Ecto neural progenitor cell (in vitro differentiated cells): ENCODE data around the gene PIK3AP1.

ENCODE experiments used
- DNase-seq: peaks from one replicate; pipeline ENCODE4 v3.0.0-alpha.2; 2018; ENCODE audit warnings: low spot score

The PIK3AP1 gene

GRCh38 chr10:96642973-96643372, 77.3 kb downstream of the PIK3AP1 start:
- peak; percentile 68 for DNase-seq

- DNase-seq, result no peak
These were observed 77.8 kb downstream of the PIK3AP1 start for GRCh38 chr10:96642530-96642929.

- no peak for DNase-seq
These were observed 78.7 kb downstream of the PIK3AP1 start for GRCh38 chr10:96641396-96642295.

GRCh38 chr10:96639899-96640298, 80.4 kb downstream of the PIK3AP1 start:
- no peak for DNase-seq

GRCh38 chr10:96638696-96639095, 81.6 kb downstream of the PIK3AP1 start:
- no peak for DNase-seq

GRCh38 chr10:96638120-96638519, 82.2 kb downstream of the PIK3AP1 start:
- DNase-seq, result no peak

GRCh38 chr10:96637709-96638108, 82.6 kb downstream of the PIK3AP1 start:
- no peak for DNase-seq

- DNase-seq, result no peak
These were observed 83.8 kb downstream of the PIK3AP1 start for GRCh38 chr10:96636551-96636950.

- no peak for DNase-seq
These were observed 87.2 kb downstream of the PIK3AP1 start for GRCh38 chr10:96632974-96633710.

GRCh38 chr10:96627292-96627691, 93.0 kb downstream of the PIK3AP1 start:
- no peak for DNase-seq

- no peak for DNase-seq
These were observed 93.5 kb downstream of the PIK3AP1 start for GRCh38 chr10:96626795-96627194.

GRCh38 chr10:96625173-96625572, 95.1 kb downstream of the PIK3AP1 start:
- no peak for DNase-seq

- no peak for DNase-seq
These were observed 98.1 kb downstream of the PIK3AP1 start for GRCh38 chr10:96622013-96622787.

- no peak for DNase-seq
These were observed 100.2 kb downstream of the PIK3AP1 start for GRCh38 chr10:96619796-96620773.

- no peak for DNase-seq
These were observed 101.2 kb downstream of the PIK3AP1 start for GRCh38 chr10:96619120-96619519.

- no peak for DNase-seq
These were observed 101.7 kb downstream of the PIK3AP1 start for GRCh38 chr10:96618653-96619052.

- DNase-seq, result no peak
These were observed 103.4 kb downstream of the PIK3AP1 start for GRCh38 chr10:96616961-96617360.

- DNase-seq, result no peak
These were observed 105.8 kb downstream of the PIK3AP1 start for GRCh38 chr10:96614515-96614914.

GRCh38 chr10:96613576-96613975, 106.7 kb downstream of the PIK3AP1 start:
- no peak for DNase-seq

GRCh38 chr10:96612055-96612830, 108.1 kb downstream of the PIK3AP1 start:
- no peak for DNase-seq
